PFSK-1 (cell line): ENCODE measurements around the gene TMEM170B.

Source experiments
- FOXP2 ChIP-seq: optimal IDR thresholded peaks from 2 replicates; pipeline ENCODE3; 2011; ENCODE audit warnings: borderline replicate concordance, control low read depth, inconsistent platforms; ENCODE audit not compliant: insufficient read depth; ENCODE audit errors: extremely low read length, extremely low read depth
- POLR2AphosphoS5 ChIP-seq: IDR thresholded peaks from 2 replicates; pipeline ENCODE4 v1.6.1; 2012; ENCODE audit warnings: low read depth, mild to moderate bottlenecking, control low read depth, low read length, moderate library complexity
- SIN3A ChIP-seq: IDR thresholded peaks from 2 replicates; pipeline ENCODE4 v1.6.1; 2012; ENCODE audit warnings: mild to moderate bottlenecking, low read length, moderate library complexity, borderline replicate concordance; ENCODE audit not compliant: insufficient read depth
- TAF1 ChIP-seq: IDR thresholded peaks from 2 replicates; pipeline ENCODE4 v1.6.1; 2012; ENCODE audit warnings: low read length, control low read depth, borderline replicate concordance; ENCODE audit not compliant: insufficient read depth
- TF ChIP-seq, protein P1 (sequence below), 2 experiments: IDR thresholded peaks; 2 replicates each; pipeline versions ENCODE4 v1.6.1 to v1.8.0; 2011 to 2012; ENCODE audit warnings: low read depth in 2 of 2, low read length in 2 of 2, control low read depth in 1 of 2, inconsistent platforms in 1 of 2, mild to moderate bottlenecking in 1 of 2, moderate library complexity in 1 of 2; ENCODE audit not compliant: insufficient read depth in 1 of 2

TMEM170B gene

DNA sequence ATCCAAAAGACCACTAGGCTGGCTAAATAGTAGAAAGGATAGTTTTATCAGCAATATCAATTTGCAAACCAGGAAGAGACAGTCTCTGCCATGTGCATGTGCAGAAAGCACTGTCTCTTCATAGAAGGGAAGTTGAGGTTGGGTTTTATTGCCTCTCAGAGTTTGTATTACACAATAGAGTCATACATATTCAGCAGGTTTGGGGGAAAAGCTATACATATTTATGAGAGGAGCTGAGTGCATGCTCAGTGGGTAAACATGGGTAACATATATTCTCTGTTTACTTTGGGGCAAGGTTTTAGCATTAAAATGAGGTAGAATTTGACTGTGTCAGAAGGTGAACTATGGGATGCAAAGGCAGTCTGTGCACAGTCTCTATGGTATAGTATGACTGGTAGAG, 14.9 kb downstream of the TMEM170B start:
- TF ChIP-seq, protein P1, sequence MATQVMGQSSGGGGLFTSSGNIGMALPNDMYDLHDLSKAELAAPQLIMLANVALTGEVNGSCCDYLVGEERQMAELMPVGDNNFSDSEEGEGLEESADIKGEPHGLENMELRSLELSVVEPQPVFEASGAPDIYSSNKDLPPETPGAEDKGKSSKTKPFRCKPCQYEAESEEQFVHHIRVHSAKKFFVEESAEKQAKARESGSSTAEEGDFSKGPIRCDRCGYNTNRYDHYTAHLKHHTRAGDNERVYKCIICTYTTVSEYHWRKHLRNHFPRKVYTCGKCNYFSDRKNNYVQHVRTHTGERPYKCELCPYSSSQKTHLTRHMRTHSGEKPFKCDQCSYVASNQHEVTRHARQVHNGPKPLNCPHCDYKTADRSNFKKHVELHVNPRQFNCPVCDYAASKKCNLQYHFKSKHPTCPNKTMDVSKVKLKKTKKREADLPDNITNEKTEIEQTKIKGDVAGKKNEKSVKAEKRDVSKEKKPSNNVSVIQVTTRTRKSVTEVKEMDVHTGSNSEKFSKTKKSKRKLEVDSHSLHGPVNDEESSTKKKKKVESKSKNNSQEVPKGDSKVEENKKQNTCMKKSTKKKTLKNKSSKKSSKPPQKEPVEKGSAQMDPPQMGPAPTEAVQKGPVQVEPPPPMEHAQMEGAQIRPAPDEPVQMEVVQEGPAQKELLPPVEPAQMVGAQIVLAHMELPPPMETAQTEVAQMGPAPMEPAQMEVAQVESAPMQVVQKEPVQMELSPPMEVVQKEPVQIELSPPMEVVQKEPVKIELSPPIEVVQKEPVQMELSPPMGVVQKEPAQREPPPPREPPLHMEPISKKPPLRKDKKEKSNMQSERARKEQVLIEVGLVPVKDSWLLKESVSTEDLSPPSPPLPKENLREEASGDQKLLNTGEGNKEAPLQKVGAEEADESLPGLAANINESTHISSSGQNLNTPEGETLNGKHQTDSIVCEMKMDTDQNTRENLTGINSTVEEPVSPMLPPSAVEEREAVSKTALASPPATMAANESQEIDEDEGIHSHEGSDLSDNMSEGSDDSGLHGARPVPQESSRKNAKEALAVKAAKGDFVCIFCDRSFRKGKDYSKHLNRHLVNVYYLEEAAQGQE (IDR thresholded peaks at IDR 0.05; ENCODE audit: insufficient read depth in 1 of 2, low read depth in 2 of 2, low read length in 2 of 2): no peak
- TF ChIP-seq FOXP2 (no peak), TAF1 (no peak), POLR2AphosphoS5 (no peak), SIN3A (no peak)

DNA sequence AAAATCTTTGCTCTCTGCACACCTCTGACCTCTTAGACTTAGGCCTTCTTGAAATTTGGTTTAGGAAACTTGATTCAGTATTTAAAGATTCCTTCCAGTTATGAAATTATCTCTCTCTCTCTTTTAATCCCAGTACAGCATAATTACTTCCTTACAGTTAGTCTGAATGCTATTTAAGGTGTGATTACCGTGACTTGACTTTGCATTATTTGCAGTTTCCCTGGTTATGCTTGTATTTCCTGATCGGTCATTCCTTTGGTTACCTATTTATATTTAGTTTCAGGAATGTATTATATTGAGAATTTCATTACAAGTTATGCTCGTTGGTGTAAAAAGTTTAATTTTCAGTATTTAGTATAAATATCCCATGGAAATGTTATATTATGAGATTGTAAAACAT, 16.3 kb downstream of the TMEM170B start:
- TF ChIP-seq, protein P1 (IDR thresholded peaks at IDR 0.05; ENCODE audit: insufficient read depth in 1 of 2, low read depth in 2 of 2, low read length in 2 of 2): no peak
- no peak for TF ChIP-seq FOXP2
- no peak for TF ChIP-seq SIN3A
- TF ChIP-seq POLR2AphosphoS5: no peak
- TF ChIP-seq TAF1: no peak

DNA sequence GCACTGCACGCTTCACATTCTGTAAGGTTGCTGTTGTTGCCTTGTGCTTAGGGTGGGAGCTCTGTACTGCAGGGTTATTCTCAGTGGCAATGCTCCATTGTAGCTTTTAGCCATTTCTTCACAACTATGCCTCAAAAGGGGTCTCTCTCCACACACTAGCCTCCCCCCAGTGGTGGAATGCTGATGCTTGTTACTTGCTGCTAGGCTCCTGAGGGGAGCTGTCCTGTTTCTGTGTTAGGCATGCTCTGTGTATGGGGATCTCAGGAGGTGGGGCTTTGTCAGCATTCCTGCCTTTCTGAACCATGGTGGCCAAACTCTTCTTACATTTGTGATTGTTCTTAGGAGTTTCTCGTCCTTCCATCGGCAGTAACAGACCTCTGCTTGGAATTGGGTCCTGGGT, 18.8 kb downstream of the TMEM170B start:
- TF ChIP-seq, protein P1 (IDR thresholded peaks at IDR 0.05; ENCODE audit: insufficient read depth in 1 of 2, low read depth in 2 of 2, low read length in 2 of 2): no peak
- no peak for TF ChIP-seq FOXP2
- TF ChIP-seq TAF1: no peak
- no peak for TF ChIP-seq POLR2AphosphoS5
- no peak for TF ChIP-seq SIN3A

DNA sequence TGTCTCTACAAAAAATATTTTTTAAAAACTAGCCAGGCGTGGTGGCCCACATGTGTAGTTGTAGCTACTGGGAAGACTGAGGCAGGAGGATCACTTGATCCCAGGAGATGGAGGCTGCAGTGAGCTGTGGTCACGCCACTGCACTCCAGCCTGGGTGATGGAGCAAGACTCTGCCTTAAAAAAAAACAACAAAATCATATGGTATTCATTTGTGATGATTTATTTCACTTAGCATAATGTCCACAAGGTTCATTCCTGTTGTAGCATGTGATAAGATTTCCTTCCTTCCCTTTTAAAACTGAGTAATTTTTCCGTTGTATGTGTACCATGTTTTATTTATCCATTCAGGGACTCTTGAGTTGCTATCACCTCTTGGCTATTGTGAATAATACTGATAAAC, 26.2 kb downstream of the TMEM170B start:
- no peak for TF ChIP-seq SIN3A
- TF ChIP-seq FOXP2: no peak
- TF ChIP-seq TAF1: no peak
- no peak for TF ChIP-seq POLR2AphosphoS5
- TF ChIP-seq, protein P1 (IDR thresholded peaks at IDR 0.05; ENCODE audit: insufficient read depth in 1 of 2, low read depth in 2 of 2, low read length in 2 of 2): no peak

DNA sequence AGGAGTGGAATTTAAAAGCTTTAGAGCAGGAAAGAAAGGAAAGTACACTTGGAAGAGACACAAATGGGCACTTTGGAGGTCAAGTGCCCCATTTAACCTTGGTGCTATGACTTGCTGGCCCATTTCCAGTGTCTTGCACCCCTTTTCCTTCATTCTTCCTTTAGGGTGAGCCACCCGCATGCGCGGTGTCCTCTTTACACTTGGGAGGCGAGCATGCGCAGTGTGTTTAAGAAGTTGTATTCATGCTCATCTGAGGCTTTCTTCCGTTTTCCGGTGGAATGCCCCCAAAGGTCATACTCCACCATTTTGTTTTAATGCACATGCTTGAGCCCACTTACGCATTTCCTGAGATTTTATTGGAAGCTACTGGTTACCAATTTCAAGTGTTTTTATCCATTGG, 29.1 kb downstream of the TMEM170B start:
- TF ChIP-seq POLR2AphosphoS5: no peak
- TF ChIP-seq TAF1: no peak
- TF ChIP-seq SIN3A: no peak
- TF ChIP-seq, protein P1 (IDR thresholded peaks at IDR 0.05; ENCODE audit: insufficient read depth in 1 of 2, low read depth in 2 of 2, low read length in 2 of 2): no peak
